ENCODE measurements around the gene BPIFB1.

The BPIFB1 gene

DNA sequence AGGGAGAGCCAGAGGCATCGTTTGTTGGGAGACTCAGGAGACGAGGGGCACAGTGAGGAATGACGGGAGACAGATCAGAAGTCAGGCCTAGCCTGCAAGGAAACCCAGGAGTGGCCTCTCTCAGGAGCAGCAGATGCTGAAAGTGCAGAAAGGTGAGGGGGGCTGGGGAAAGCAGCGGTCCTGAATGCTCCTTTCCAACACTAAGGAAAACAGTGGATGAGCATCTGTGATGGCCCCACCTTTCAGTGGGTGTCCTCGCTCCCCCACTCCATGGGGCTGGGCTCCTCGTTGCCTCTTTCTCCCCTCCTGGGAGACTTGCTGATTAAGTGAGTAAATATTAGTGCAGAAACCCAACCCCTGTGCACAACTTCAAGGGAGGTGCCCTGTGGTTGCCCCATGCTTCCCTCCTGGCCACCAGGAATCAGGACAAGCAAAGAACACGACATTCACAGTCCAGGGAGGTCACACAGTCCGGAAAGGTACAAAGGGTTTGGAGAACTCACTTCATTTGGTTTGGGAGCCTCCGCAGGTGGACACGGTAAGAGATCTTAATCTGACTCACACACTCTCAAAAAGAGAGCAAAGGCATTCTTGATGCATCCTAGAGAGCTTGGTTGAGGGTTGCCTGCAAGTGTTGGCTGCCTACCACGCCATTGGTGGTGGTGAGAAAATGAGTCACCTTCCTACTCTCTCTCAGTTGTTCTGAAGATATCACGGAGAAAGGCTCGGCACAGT lies 9.7 kb upstream of the BPIFB1 start:
- no peak for DNase-seq

DNA sequence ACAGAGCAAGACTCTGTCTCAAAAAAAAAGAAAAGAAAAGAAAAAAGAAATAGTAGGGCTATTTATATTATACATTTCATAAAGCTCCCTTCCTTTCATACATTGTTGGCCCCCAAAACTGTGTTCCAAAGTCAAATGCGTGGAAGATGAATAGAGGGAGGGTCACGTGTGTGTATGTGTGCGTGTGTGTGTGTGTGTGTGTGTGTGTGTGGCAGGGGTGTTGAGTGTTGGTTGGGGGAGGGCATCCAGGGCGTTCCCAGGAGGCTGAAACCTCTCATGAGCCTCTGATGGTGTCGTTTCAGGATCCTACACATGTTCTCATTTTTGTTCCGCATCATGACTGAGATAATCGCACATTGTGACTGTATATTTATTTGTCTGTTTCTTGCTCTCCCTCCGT lies 7.8 kb upstream of the BPIFB1 start:
- DNase-seq = no peak

DNA sequence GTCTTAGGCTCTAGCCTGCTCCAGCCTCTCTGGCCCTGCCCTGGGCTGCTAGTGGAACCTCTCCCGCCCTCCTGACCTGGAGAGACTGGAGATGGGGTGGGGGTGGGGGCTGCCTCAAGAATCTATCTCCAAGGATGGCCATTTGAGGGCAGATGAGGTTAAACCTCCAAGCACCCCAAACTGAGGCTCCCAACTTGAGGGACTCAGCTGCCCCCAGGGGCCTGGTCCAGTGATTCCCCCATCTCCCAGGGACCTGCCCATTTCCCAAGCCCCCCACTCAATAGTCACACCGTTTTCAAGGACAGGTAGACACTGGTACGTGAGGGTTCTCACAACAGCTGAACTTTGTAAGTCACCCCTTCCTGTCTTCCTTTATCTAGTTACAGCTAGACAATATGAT lies 7.1 kb upstream of the BPIFB1 start:
- no peak for DNase-seq

DNA sequence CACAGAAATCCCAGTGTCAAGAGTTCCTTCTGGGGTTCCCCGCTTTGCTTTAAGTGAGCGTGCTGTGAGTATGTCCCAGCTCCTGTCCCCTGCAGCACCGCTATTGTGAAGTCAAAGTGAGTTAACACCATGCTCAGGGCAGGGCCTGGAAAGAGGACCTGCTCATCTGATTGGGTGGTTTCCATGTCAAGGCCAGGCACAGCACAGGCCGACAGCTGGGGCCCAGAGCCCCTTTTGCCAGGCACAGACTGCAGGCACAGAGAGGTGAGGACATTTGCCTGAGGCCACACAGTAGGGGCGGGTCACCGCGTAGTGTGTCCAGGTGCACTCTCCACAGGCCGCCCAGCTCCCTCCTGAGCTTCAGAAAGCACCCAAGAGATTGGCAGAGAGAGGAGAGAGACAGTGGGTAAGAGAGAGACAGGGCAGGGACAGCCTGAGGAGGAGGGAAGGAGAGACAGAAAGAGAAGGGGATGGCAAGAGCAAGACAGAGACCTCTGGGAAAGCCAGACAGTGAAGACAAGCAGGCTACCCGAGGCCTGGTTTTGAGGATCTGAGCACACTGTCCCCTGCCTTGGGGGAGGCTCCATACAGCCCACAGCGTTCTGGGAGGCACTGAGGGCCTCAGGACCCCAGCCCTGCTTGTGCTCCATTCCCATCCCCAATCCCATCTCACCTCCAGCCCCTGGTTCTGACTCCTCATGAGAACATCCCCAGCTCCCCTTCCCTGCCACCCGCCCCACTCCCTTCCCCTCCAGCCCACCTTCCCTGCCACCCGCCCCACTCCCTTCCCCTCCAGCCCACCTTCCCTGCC lies 6.5 kb upstream of the BPIFB1 start:
- no peak for DNase-seq

DNA sequence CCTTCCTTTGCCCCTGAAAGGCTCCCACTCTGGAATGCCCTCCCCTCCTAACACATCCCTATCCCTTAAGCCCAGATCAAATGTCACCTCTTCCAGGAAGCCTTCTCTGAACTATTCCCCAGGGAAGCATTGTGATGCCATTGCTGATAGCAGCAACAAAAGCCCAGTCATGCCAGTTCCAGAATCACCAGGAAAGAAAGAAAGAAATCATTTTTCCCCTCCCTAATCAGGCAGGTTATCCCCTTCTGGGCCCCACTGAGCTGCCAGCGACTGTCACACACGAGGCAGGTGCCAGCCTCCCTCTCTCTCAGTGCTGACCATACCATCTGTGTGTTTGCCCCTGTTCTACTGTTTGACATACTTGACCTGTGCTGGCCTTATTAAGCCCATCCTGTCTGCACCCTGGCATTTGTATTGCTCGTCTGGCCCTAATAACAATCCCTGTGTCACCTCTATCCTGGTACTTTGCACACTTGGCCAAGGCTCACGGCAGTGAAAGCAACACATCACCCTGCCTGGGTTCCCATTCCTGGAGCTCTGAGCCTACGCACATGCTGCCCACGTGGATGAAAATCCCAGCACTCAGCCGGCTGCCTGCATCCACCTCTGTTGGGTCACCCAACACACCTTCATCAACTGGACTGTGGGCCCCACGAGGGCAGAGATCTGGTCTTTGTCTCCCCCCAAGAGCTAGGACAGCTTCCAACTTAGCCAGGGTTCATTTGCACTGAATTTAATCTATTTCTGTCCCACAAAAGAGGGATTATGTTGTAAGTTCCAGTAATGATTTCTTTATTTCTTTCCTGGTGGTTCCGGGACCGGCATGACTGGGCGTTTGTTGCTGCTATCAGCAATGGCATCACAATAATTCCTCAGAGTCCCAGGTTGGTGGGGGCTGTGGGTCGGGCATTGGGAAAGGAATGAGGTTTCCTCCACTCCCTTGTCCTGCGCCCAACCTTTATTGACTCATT lies 5.3 kb upstream of the BPIFB1 start:
- no peak for DNase-seq

DNA sequence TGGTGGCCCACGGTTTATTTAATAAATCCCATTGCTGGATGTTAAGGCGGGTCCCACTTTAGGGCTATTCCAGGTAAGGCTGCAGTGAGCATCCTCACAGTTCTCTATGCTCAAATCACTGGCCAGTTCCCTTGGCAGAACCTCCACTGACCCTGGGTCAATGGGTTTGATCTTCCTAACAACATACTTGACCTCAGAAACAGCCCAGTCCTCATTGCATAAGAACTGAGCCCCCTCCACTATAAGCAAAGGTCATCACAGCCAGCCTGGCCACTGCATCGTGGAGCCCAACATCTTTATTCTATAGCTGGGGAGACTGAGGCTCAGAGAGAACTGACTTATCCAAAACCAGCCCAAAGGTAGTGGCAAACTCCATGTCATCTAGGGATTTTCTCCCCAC lies 4.3 kb upstream of the BPIFB1 start:
- no peak for DNase-seq

DNA sequence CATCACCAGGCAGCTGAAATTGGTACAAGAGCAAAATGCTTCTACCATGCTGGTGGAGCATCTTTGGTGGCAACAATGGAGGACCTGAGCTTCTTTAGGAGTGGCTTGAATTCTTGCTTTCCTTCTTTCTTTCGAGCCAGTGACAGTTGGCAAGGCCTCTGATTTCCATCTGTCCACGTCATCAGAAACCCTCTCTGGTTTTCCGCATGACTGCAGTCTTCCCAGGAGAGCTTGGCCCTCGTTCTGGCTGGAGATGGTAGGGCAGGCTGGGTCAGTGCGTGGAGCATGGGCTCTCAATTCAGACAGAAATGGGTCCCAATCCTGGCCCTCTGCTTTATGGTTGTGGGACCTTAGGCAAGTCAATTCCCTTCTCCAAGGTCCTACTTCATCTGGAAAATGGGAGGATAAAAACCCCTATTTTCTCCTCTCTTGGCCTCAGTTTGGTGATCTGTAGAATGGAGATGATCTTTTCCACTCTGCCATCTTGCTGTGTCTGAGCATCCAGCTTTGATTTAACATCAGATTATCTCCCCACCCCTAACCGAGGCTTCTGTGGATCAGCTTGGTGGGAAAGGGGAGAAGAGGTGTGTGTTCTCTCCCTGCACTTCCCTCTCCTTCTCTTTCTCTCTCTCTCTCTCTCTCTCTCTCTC lies 3.6 kb upstream of the BPIFB1 start:
- no peak for DNase-seq

DNA sequence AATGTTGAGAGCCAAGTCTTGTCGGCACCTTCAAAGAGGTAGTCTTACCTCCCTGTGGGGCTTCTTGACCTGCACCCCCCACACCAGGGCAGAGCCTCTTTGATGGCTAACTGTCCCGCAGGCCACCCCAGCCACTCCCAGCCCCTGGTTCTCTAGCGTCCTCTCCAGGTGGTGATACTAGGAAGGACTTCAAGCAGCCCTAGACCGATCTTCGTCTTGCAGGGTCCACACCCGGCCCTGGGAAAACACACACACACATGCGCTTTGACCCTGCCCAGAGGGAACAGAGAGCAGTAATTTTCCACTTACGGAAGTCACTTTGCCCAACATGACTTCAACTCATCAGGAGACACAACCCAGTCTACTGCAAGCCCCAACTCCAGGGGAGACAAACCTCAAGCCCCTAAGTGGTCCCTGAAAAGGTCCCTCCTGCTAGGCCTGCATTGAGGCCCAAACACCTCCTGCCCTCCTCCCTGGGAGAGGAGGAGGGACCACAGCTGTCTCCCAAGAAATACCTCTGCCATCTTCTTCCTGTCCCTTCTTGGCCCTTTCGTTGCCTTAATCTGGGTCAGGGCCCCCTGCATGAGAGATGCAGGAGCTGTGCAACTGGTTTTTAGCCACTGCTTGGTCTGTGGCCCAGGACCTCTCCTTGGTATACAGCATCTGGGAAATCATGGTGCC lies 2.9 kb upstream of the BPIFB1 start:
- DNase-seq = no peak

DNA sequence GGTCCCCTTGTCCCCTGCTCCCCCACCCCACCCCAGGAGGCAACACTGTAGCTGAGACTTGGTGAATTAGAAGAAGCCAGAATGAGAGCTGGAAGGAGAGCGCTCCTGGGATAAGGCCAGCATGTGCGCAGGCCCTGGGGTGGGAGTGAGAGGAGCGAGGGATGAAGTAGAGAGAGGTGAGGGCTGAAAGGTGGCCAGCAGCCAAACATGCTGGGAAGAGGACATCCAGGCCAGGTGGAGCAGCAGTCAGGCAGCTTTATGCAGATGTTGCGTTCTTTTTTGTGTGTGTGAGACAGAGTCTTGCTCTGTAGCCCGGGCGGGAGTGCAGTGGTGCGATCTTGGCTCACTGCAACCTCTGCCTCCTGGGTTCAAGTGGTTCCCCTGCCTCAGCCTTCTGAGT lies 2.2 kb upstream of the BPIFB1 start:
- no peak for DNase-seq

DNA sequence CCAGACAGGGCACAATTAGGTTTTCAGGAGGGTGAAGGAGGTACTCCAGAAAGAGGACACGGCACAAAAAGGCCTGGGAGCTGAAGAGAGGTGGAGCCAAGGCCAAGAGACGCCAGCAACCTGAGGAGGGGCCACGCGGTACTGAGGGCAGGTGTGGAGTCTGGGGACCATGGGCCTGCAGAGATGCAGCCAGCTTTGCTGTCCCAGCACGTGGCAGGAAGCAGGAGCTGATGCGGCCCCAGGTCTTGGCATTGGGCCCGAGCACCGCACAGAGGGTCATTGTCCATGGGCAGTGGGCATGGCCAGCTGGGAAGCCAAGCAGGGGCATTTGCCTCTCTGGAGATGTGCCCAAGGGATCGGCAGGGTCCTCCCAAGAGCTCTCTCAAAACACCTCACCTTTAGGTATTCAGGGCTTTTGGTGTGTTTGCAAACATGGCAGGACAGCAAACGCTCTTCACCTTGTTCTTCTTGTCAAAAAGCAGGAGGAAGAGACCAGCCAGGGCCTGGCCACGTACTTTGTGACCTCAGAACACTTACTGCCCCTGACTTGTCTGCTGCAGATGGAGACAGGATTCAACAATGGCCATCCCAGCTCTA lies 1.4 kb upstream of the BPIFB1 start:
- DNase-seq = no peak

DNA sequence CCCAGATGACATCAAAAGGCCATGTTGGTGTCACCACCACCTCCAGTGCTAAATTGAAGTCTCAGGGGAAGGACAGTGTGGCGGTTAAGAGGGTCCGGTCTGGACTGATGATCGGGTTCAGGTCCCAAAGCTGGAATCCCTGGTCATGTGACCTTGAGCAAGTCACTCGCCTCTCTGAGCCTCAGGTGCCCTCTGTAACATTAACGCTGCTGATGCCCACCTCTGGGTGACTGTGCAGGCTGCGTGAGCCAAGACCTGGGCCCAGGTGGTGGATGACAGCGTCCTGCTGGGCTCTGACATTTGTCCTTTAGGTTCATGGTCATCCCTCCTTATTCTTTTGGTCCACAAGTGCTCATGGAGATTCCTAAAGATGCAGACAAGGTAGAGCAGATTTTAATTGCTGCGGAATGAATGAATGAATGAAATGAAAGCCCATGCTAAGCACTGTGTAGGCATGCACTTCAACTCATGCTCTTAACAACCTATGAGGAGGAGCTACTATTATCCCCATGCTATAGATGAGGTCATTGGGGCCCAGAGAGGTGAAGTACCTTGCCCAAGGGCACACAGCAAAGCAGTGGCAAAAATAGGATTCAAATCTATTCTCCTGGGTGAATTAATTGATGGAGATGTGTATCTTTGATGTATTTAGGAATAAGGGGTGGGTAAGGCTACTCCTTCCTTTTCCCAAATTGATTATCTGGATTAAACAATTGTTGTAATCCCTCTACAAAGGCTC lies 649 bp upstream of the BPIFB1 start:
- DNase-seq = no peak

DNA sequence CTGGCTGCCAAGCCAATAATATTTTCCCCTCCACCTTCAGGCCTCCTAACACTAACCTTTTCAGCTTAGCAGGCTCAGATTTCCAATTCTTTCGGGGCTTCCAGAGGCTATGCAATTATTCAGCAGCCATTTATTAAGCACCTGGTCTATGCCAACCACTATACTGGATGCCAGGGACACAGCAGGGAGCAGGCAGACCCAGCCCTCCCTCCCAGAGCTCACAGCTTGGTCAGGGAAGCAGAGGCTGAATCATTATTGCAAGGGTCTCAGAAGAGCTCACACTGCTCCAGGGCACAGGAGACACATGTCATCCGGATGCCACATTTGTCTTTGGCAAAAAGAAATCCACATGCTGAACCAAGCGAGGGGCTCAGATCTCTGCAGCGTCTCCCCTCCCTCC lies 1.3 kb downstream of the BPIFB1 start:
- DNase-seq = no peak

DNA sequence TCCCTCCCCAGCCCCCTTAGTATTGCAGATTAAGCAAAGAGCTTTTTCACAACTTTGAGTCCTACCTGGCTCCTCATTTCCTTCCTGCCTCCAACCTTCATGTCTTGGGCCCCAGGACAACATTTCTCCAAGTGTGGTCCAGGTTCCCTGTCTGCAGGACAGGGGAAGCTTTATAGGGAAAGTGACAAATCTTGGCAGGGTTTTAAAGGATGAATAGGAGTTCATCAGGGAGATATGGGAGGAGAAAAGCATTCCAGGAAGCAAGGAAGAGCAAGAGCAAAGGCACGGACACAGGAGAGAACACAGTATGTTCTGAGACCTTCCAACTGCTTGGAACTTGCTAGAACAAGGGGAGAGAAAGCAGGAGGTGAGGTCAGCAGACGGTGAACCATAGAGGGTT lies 1.9 kb downstream of the BPIFB1 start:
- no peak for DNase-seq

DNA sequence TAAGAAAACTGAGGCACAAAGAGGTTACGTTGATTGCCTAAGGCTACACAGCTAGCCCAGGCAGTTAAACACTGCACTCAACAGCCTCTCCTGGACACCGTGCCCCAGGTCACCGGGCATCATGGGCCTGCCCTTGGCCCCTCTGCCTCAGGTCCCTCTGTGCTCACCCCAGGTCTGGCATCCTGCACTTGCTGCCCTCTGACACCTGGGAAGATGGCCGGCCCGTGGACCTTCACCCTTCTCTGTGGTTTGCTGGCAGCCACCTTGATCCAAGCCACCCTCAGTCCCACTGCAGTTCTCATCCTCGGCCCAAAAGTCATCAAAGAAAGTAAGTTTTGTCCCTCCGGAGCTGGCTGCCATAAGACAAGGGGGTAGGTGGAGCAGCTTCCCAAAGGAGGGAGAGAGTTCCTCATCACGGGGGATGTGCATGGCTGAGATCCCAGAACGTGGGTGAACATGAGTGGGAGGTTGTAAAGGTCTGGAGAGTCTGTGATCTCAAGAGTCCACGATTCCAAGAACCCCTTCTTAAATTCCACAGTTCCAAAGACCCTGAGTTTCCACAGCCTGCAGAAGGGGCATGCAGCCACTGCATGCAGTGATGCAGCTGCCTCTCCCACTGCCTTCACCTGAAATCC lies 3.0 kb downstream of the BPIFB1 start:
- no peak for DNase-seq

DNA sequence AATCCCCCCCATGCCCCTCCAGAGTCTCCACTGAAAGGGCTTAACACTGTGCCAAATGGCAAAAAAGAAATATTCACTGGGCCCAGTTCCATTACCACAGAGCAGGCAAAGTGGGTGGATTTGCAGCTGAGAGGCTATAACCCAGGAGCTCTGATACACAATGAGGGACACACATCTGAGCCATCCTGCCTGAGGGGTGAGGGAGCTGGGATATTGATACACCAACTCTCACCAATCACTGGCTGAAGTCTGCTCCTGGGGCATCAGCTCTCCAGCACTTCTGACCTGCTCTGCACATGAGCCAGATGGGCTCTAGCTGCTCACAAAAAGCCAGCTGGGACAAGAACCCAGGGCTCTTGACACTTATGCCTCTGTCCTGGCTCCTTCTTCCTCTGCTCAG lies 4.9 kb downstream of the BPIFB1 start:
- no peak for DNase-seq

DNA sequence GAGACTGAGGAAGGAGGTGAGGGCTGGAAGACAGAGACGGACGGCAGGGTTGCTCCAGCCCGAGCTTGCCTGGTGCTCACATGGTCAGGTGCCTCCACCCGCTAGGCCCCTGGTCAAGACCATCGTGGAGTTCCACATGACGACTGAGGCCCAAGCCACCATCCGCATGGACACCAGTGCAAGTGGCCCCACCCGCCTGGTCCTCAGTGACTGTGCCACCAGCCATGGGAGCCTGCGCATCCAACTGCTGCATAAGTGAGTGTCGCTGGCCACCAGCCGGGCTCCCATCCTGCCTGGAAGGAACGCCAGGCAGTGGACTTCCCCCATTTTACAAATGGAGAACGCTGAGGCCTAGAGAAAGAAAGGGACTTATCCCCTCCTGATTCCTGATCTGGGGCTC lies 7.8 kb downstream of the BPIFB1 start:
- DNase-seq = no peak

DNA sequence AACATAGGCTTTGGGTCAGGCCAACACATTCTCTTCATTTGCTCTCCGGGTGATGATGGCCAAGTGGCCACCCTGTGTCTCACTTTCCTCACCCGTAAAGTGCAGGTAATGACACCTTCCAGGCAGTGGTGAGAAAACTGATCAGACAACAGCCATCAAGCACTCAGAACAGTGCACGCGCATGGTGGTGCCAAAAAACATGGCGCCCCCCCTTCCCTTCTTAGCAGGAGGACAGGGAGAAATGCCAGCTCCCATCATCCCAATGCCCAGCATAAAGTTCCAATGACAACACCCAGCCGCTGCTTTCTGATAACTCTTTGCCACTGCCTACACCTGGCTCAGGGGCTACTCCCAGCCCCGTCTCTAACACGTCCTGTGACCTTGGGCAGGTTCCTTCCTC lies 8.4 kb downstream of the BPIFB1 start:
- DNase-seq = no peak

DNA sequence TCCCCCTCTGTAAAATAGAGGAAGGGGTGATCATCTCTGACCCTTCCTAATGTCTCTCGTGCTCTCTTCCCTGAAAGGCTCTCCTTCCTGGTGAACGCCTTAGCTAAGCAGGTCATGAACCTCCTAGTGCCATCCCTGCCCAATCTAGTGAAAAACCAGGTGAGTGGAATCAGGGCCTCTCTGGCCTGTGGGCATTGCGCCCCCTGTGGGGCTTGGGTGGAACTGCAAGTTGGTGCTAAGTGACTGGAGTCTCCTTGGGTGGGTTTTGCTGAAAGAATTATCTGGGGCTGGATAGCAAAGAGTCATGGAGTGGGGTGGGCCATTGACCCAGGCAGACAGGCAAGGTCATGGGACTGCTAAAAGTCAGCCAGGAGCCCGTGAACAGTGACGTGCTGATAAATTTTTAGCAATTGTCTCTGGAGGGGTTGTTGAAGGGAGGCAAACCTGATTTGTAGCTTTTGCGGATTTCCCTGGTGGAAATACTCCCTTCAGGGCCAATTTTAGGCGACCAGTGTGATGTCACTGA lies 8.9 kb downstream of the BPIFB1 start:
- DNase-seq = no peak

DNA sequence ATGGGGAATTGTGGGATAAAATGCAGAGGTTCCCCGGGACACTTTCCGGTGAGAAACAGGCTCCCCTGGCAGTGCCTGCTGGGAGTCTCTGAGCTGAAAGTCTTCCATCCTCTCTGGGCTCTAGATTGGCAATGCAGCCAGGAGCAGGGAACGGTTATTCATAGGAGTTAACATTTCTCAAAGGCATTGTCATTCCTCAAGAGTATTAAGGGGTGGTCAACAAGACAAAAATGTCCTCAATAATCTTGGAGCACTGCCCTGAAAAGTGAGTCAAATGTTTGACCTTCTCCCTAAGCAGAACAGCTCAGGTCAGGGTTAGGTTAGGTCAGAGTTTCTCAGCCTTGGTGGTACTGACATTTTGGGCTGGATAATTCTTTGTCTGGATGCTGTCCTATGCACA lies 13.2 kb downstream of the BPIFB1 start:
- no peak for DNase-seq

DNA sequence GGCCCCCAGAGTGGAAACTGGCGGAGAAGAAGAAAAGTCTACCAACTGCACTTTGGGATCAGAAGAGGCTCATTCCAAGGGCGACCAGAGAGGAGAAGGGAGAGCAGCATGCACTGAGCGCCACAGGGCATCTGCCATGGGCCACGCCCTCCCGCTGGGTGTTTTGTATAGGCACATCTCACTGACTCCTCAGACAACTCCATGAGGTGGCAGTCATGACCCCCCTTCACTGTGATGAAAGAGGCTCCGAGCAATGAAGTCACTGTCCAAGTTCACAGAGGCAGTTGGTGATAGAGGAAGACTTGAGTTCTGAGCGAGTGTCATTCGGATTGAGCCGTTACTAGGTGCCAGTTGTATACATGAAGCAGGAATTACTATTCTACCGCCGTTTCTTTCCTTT lies 15.4 kb downstream of the BPIFB1 start:
- DNase-seq = no peak

Data from NCI-H2107 (cell line).